Parathyroid adenoma (tissue), 2 donors: Measurements from ENCODE around the gene WDR27.

Source experiments
- H2AFZ ChIP-seq: fragments of 300-600 bp; sonication (generic); one replicate; pipeline ENCODE4 v1.7.0; 2017; ENCODE audit warnings: antibody characterized with exemption, mild to moderate bottlenecking
- H3K27ac ChIP-seq: fragments of 300-600 bp; sonication (generic); one replicate; pipeline ENCODE4 v1.7.0; 2017
- H3K27me3 ChIP-seq: fragments of 300-600 bp; sonication (generic); one replicate; pipeline ENCODE4 v1.7.0; 2017; ENCODE audit warnings: low read length; ENCODE audit not compliant: control insufficient read depth, insufficient read depth
- H3K36me3 ChIP-seq: fragments of 300-600 bp; sonication (generic); one replicate; pipeline ENCODE4 v1.7.0; 2017; ENCODE audit warnings: low read length; ENCODE audit not compliant: control insufficient read depth, insufficient read depth
- H3K4me1 ChIP-seq: fragments of 300-600 bp; sonication (generic); one replicate; pipeline ENCODE4 v1.7.0; 2017; ENCODE audit warnings: control low read depth
- H3K4me2 ChIP-seq: fragments of 300-600 bp; sonication (generic); one replicate; pipeline ENCODE4 v1.7.0; 2017; ENCODE audit warnings: low read length
- H3K4me3 ChIP-seq: fragments of 300-600 bp; sonication (generic); one replicate; pipeline ENCODE4 v1.7.0; 2017; ENCODE audit warnings: low read depth, low read length
- H3K79me2 ChIP-seq: fragments of 300-600 bp; sonication (generic); one replicate; pipeline ENCODE4 v1.7.0; 2017; ENCODE audit warnings: control low read depth
- H3K9ac ChIP-seq: fragments of 300-600 bp; sonication (generic); one replicate; pipeline ENCODE4 v1.7.0; 2017; ENCODE audit warnings: mild to moderate bottlenecking
- H3K9me3 ChIP-seq: fragments of 300-600 bp; sonication (generic); one replicate; pipeline ENCODE4 v1.7.0; 2017; ENCODE audit warnings: low read length; ENCODE audit not compliant: control insufficient read depth
- CTCF ChIP-seq: fragments of 300-600 bp; sonication (generic); IDR thresholded peaks from one replicate; pipeline ENCODE4 v1.7.0; 2017; ENCODE audit warnings: antibody characterized with exemption, mild to moderate bottlenecking
- donor health status: primary hyperparathyroidism.

WDR27 gene

DNA sequence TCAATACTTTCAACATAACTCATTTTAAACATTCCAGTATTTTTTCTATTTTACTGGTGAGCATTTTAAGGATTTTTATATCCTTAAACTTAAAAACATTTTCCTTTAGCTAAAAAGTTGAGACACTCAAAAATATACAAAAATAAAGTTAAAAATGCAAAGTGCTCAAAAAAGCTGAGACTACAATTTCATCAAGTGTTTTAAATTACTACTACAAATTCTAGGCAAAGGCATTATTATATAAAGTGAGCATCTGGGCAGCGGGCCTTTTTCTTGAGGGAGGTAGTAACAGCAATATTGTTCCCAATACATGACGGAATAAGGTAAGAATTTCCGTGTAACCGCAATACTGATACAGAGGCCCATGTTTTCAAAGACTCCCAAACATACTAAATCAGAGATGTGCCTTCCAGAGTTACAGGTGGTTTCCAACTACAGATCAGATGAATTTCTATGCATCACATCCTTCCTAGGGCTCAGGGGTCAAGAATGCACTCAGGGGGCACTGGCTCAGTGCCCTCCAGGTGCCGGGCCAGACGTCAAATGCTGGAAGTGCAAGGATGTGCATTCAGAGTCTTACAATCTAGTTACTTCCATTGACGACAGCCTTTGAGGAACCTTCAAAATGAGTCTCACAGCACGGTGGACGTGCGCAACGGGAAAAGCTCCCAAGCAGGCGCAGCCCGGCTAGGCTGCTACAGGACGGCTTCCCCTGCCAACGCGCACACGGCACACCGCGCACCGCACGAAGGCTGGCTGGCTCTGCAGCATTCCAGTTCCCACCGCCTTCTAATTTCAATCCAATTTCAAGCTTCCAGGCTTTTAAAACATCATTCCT is 20.8 kb upstream of the WDR27 start:
- Histone ChIP-seq H3K9me3 (no peaks in the 10 kb centered on the region), H3K27me3 (no peaks in the 10 kb centered on the region), H3K4me3 (peak overlapping the region; percentile 59), H2AFZ (peak overlapping the region; percentile 78), H3K9ac (peak overlapping the region; percentile 14), H3K36me3 (no peaks in the 10 kb centered on the region), H3K79me2 (peaks cover 9% of the 10 kb centered on the region), H3K4me2 (peak overlapping the region; percentile 86), H3K27ac (peak overlapping the region; percentile 68), H3K4me1 (peaks cover 10% of the 10 kb centered on the region)
- no peak for TF ChIP-seq CTCF

DNA sequence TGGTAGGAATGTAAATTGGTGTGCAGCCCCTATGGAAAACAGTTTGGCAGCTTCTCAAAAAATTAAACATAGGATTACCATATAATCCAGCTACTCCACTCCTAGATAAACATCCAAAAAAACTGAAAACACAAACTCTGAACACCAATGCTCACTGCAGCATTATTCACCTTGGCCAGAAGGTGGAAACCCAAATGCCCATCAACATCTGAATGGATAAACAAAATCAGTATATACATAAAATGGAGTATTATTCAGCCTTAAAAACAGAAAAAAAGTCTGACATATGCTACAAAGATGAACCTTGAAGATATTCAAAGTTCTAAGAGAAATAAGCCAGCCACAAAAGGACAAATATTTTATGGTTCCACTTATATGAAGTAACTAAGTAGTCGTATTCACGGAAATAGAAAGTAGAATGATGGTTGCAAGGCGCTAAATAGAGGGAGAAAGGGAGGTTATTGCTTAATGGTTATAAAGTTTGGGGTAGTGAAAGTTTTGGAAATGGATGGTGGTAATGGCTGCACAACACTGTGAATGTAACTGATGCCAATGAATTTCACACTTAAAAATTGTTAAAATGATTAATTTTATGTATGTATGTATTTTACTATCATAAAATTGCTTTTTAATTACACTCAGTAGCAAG is 18.5 kb upstream of the WDR27 start:
- Histone ChIP-seq H3K4me2 (no peak overlapping the region), H3K4me1 (peaks cover 5% of the 10 kb centered on the region), H3K79me2 (peaks cover 11% of the 10 kb centered on the region), H3K36me3 (no peaks in the 10 kb centered on the region), H3K27ac (no peak overlapping the region), H2AFZ (no peak overlapping the region), H3K4me3 (no peak overlapping the region), H3K27me3 (no peaks in the 10 kb centered on the region), H3K9me3 (no peaks in the 10 kb centered on the region), H3K9ac (no peak overlapping the region)
- TF ChIP-seq CTCF: no peak

GRCh38 chr6:169719117-169719516 is 17.3 kb upstream of the WDR27 start:
- Histone ChIP-seq H3K27ac (no peak overlapping the region), H3K9ac (no peak overlapping the region), H3K4me3 (no peak overlapping the region), H2AFZ (no peak overlapping the region), H3K4me1 (peaks cover 5% of the 10 kb centered on the region), H3K4me2 (no peak overlapping the region), H3K36me3 (no peaks in the 10 kb centered on the region), H3K79me2 (peaks cover 13% of the 10 kb centered on the region), H3K27me3 (no peaks in the 10 kb centered on the region), H3K9me3 (no peaks in the 10 kb centered on the region)
- TF ChIP-seq CTCF: no peak

DNA sequence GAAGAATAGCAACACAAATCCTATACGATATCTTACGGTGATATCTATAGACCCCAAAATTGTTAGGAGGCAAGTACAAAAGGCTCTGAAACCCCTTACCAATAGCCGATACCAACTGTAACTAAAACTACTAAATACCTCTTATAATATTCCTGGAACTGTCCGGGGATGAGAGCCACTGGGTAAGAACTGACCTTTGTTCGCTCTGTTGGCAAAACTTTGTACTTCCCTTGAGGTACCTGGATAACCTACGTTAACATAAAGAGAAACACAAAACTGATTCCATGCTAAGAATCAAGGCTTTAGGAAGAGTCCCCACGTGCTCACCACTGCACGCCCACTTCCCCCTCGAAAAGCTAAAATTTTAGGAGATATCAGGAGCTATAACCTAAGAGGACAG is 12.8 kb upstream of the WDR27 start:
- H3K27ac ChIP-seq: no peak overlapping the region
- TF ChIP-seq CTCF: no peak
- no peaks in the 10 kb centered on the region for H3K27me3 ChIP-seq
- H2AFZ ChIP-seq: no peak overlapping the region
- no peak overlapping the region for H3K4me2 ChIP-seq
- H3K79me2 ChIP-seq: peaks cover 10% of the 10 kb centered on the region
- no peaks in the 10 kb centered on the region for H3K36me3 ChIP-seq
- H3K9ac ChIP-seq: no peak overlapping the region
- H3K4me3 ChIP-seq: no peak overlapping the region
- no peaks in the 10 kb centered on the region for H3K9me3 ChIP-seq
- no peaks in the 10 kb centered on the region for H3K4me1 ChIP-seq
